Measurements from ENCODE around the gene TEAD3. TPM values are rescaled to one million over a fixed set of nuclear protein-coding genes. Genes with fewer than 3 reads are reported as not detected.

TEAD3 gene
- polyA plus RNA-seq, 3 donors: not detected

GRCh38 chr6:35483490-35483889, 13.4 kb downstream of the TEAD3 start:
- H3K9me3 Mint-ChIP-seq: no peaks in the 10 kb centered on the region
- TF ChIP-seq CTCF (IDR thresholded peaks at IDR 0.05): no peak
- no peak overlapping the region for H2AFZ ChIP-seq (ENCODE audit: insufficient read depth, low read depth, low read length, poor library complexity, severe bottlenecking)
- no peak overlapping the region for H3K4me3 ChIP-seq (replicated peaks in 1 of 3; ENCODE audit: low read depth in 2 of 3, low read length in 3 of 3)
- 38% methylated on average over 3 of the region's 3 CpGs for WGBS (ENCODE audit: insufficient coverage)
- H3K4me2 ChIP-seq (replicated peaks; ENCODE audit: extremely low read depth, low read length, poor library complexity, severe bottlenecking): no peak overlapping the region
- no peaks in the 10 kb centered on the region for H4K20me1 ChIP-seq (ENCODE audit: insufficient read depth, low read length)
- H3K9me3 ChIP-seq (replicated peaks in 1 of 2; ENCODE audit: control insufficient read depth in 1 of 2, insufficient read depth in 1 of 2, low read length in 2 of 2): no peaks in the 10 kb centered on the region
- peaks cover 16% of the 10 kb centered on the region for H3K4me1 Mint-ChIP-seq
- no peaks in the 10 kb centered on the region for H3K79me2 ChIP-seq (ENCODE audit: insufficient read depth, low read length)
- H3K27ac ChIP-seq (ENCODE audit: low read depth in 1 of 2, low read length in 2 of 2): no peak overlapping the region
- H3K36me3 Mint-ChIP-seq: no peaks in the 10 kb centered on the region
- H3K27me3 Mint-ChIP-seq (ENCODE audit: low read depth in 3 of 3): peaks cover 8 to 22% (median 8%) of the 10 kb centered on the region in 3 donors
- peak overlapping the region; percentile 4 for H3K9ac ChIP-seq (ENCODE audit: insufficient read depth, low read length, poor library complexity, severe bottlenecking)
- intact Hi-C loops (cut with micrococcal nuclease): no loop called here
- H3K36me3 ChIP-seq (replicated peaks in 1 of 2; ENCODE audit: control insufficient read depth in 1 of 2, insufficient read depth in 2 of 2, low read length in 2 of 2): no peaks in the 10 kb centered on the region
- H3K27ac Mint-ChIP-seq: peak overlapping the region in 1 of 7 donors; percentile 15
- H3K4me3 Mint-ChIP-seq: no peak overlapping the region
- peaks cover 11% of the 10 kb centered on the region in 2 donors for H3K4me1 ChIP-seq (ENCODE audit: control insufficient read depth in 1 of 2, insufficient read depth in 2 of 2, low read length in 2 of 2)
- H3K27me3 ChIP-seq (ENCODE audit: control insufficient read depth in 2 of 2, insufficient read depth in 2 of 2, low read length in 2 of 2): no peaks in the 10 kb centered on the region
- DNase-seq: no peak

- Histone ChIP-seq H3K79me2 (ENCODE audit: insufficient read depth, low read length) (no peaks in the 10 kb centered on the region), H2AFZ (ENCODE audit: insufficient read depth, low read depth, low read length, poor library complexity, severe bottlenecking) (no peak overlapping the region), H3K4me1 (ENCODE audit: control insufficient read depth in 1 of 2, insufficient read depth in 2 of 2, low read length in 2 of 2) (peaks cover 7% of the 10 kb centered on the region in 2 donors), H3K4me2 (replicated peaks; ENCODE audit: extremely low read depth, low read length, poor library complexity, severe bottlenecking) (no peak overlapping the region), H3K9me3 (replicated peaks in 1 of 2; ENCODE audit: control insufficient read depth in 1 of 2, insufficient read depth in 1 of 2, low read length in 2 of 2) (no peaks in the 10 kb centered on the region), H3K27ac (ENCODE audit: low read depth in 1 of 2, low read length in 2 of 2) (no peak overlapping the region), H3K4me3 (replicated peaks in 1 of 3; ENCODE audit: low read depth in 2 of 3, low read length in 3 of 3) (no peak overlapping the region), H3K9ac (ENCODE audit: insufficient read depth, low read length, poor library complexity, severe bottlenecking) (peak overlapping the region; percentile 4), H3K27me3 (ENCODE audit: control insufficient read depth in 2 of 2, insufficient read depth in 2 of 2, low read length in 2 of 2) (no peaks in the 10 kb centered on the region), H4K20me1 (ENCODE audit: insufficient read depth, low read length) (no peaks in the 10 kb centered on the region), H3K36me3 (replicated peaks in 1 of 2; ENCODE audit: control insufficient read depth in 1 of 2, insufficient read depth in 2 of 2, low read length in 2 of 2) (no peaks in the 10 kb centered on the region)
- Mint-ChIP-seq H3K4me1 (peaks cover 11% of the 10 kb centered on the region), H3K9me3 (no peaks in the 10 kb centered on the region), H3K4me3 (no peak overlapping the region), H3K27me3 (ENCODE audit: low read depth in 3 of 3) (peaks cover 8 to 17% (median 8%) of the 10 kb centered on the region in 3 donors), H3K27ac (no peak overlapping the region), H3K36me3 (no peaks in the 10 kb centered on the region)
- TF ChIP-seq CTCF (IDR thresholded peaks at IDR 0.05): no peak
- intact Hi-C loops (cut with micrococcal nuclease): no loop called here
- WGBS (ENCODE audit: insufficient coverage): 100% methylated on average over 3 of the region's 4 CpGs
- no peak for DNase-seq
These were observed 13.8 kb downstream of the TEAD3 start for GRCh38 chr6:35483062-35483461.
